Mononuclear cell (primary cell): ENCODE results near the gene REP15. TPM values are rescaled to one million over a fixed set of nuclear protein-coding genes. Genes with fewer than 3 reads are reported as not detected.
"Not testable (repeated sequence)": the region's sequence is repeated elsewhere in the genome, so short reads cannot be mapped to it uniquely, and the experiment has no call there.

Experiments used
- H3K27me3 ChIP-seq: 2 replicates; pipeline ENCODE4 v1.6.0; 2011; ENCODE audit warnings: low read length, control low read depth; ENCODE audit not compliant: insufficient read depth
- H3K4me1 ChIP-seq: 2 replicates; pipeline ENCODE4 v1.5.1; 2011; ENCODE audit warnings: mild to moderate bottlenecking, low read length, control low read depth; ENCODE audit not compliant: insufficient read depth
- H3K4me3 ChIP-seq: 2 replicates; pipeline ENCODE4 v1.5.1; 2011; ENCODE audit warnings: mild to moderate bottlenecking, low read length, moderate library complexity
- H3K9me3 ChIP-seq: 2 replicates; pipeline ENCODE4 v1.5.1; 2011; ENCODE audit warnings: low read depth, mild to moderate bottlenecking, control low read depth, low read length
- total RNA-seq: library from RNA; depleted of rRNA; stranded (reverse); fragments of >200 nt; gene quantifications from one replicate; pipeline ENCODE4 v1.2.3, GENCODE V29; 2012

Gene REP15
- total RNA-seq, 1 donor = not detected

GRCh38 chr12:27711317-27711682 lies 15.1 kb downstream of the REP15 start:
- peaks cover 29% of the 10 kb centered on the region for H3K4me1 ChIP-seq
- H3K27me3 ChIP-seq = no peaks in the 10 kb centered on the region
- H3K4me3 ChIP-seq = peak overlapping the region; percentile 75
- H3K9me3 ChIP-seq = no peaks in the 10 kb centered on the region

GRCh38 chr12:27711967-27712366 lies 15.7 kb downstream of the REP15 start:
- no peaks in the 10 kb centered on the region for H3K27me3 ChIP-seq
- no peaks in the 10 kb centered on the region for H3K9me3 ChIP-seq
- H3K4me1 ChIP-seq = peaks cover 29% of the 10 kb centered on the region
- H3K4me3 ChIP-seq = no peak overlapping the region

- Histone ChIP-seq H3K9me3 (no peaks in the 10 kb centered on the region), H3K4me1 (no peaks in the 10 kb centered on the region), H3K4me3 (no peak overlapping the region), H3K27me3 (no peaks in the 10 kb centered on the region)
These were observed 27.0 kb downstream of the REP15 start for GRCh38 chr12:27723212-27723611.

GRCh38 chr12:27730097-27730588 lies 33.9 kb downstream of the REP15 start:
- Histone ChIP-seq H3K4me1 (no peaks in the 10 kb centered on the region), H3K9me3 (no peaks in the 10 kb centered on the region), H3K4me3 (no peak overlapping the region), H3K27me3 (no peaks in the 10 kb centered on the region)

- Histone ChIP-seq H3K4me1 (no peaks in the 10 kb centered on the region), H3K27me3 (no peaks in the 10 kb centered on the region), H3K9me3 (no peaks in the 10 kb centered on the region), H3K4me3 (no peak overlapping the region)
These were observed 36.0 kb downstream of the REP15 start for GRCh38 chr12:27732281-27732680.

GRCh38 chr12:27733052-27733656 lies 36.9 kb downstream of the REP15 start:
- no peaks in the 10 kb centered on the region for H3K4me1 ChIP-seq
- no peak overlapping the region for H3K4me3 ChIP-seq
- no peaks in the 10 kb centered on the region for H3K9me3 ChIP-seq
- H3K27me3 ChIP-seq = no peaks in the 10 kb centered on the region

GRCh38 chr12:27733791-27734190 lies 37.5 kb downstream of the REP15 start:
- H3K4me1 ChIP-seq = no peaks in the 10 kb centered on the region
- H3K27me3 ChIP-seq = no peaks in the 10 kb centered on the region
- no peaks in the 10 kb centered on the region for H3K9me3 ChIP-seq
- no peak overlapping the region for H3K4me3 ChIP-seq

- not testable (repeated sequence) for H3K9me3 ChIP-seq, H3K4me3 ChIP-seq, H3K4me1 ChIP-seq, H3K27me3 ChIP-seq
These were observed 38.1 kb downstream of the REP15 start for GRCh38 chr12:27734321-27734720.

- H3K4me3 ChIP-seq = no peak overlapping the region
These were observed 47.4 kb downstream of the REP15 start for GRCh38 chr12:27743601-27744000.

GRCh38 chr12:27745734-27746133 lies 49.5 kb downstream of the REP15 start:
- H3K4me3 ChIP-seq, H3K27me3 ChIP-seq, H3K9me3 ChIP-seq, H3K4me1 ChIP-seq: not testable (repeated sequence)

More at GRCh38 chr12:27743601-27744000, 47.4 kb downstream of the REP15 start:
- no peaks in the 10 kb centered on the region for H3K27me3 ChIP-seq
- no peaks in the 10 kb centered on the region for H3K4me1 ChIP-seq
- no peaks in the 10 kb centered on the region for H3K9me3 ChIP-seq

Other genes with a start within 250 kb of the REP15 start
- gene SMCO2, start 249.7 kb upstream of the REP15 start, total RNA-seq = not detected
- 3.0 TPM for gene PPFIBP1, start 172.2 kb upstream of the REP15 start, total RNA-seq
- gene MRPS35, start 14.4 kb downstream of the REP15 start, total RNA-seq = 57.7 TPM
- 13.1 TPM for gene KLHL42, start 83.8 kb downstream of the REP15 start, total RNA-seq
- not detected for gene MANSC4, start 83.8 kb downstream of the REP15 start, total RNA-seq